Measurements from ENCODE around the gene CSNK2A3.
"Not testable (repeated sequence)": the region's sequence is repeated elsewhere in the genome, so short reads cannot be mapped to it uniquely, and the experiment has no call there.

CSNK2A3 gene

GRCh38 chr11:11380340-11380739, 27.3 kb upstream of the CSNK2A3 start:
- DNase-seq (ENCODE audit: low read depth in 2 of 3, low spot score in 2 of 3) = no peak

DNA sequence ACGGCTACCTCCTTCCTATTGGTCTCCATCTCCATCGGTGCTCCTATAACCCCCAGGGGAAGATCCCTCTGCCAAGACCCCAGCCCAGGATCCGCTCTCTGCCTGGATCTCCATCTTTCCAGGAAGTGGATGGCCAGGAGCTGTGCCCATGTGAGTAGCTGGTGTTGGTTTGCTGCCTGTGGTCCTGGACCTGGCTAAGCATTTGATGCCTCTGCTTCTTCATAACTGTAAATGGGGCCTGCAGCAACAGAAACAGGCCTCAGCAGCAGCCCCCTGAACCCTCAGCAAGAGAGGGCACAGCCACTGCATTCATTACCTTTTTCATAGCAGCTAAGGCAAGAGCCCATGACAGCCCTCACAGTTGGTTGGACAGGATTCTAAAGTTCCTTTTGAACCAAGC, 26.6 kb upstream of the CSNK2A3 start:
- no peak for DNase-seq (ENCODE audit: low read depth in 2 of 3, low spot score in 2 of 3)

DNA sequence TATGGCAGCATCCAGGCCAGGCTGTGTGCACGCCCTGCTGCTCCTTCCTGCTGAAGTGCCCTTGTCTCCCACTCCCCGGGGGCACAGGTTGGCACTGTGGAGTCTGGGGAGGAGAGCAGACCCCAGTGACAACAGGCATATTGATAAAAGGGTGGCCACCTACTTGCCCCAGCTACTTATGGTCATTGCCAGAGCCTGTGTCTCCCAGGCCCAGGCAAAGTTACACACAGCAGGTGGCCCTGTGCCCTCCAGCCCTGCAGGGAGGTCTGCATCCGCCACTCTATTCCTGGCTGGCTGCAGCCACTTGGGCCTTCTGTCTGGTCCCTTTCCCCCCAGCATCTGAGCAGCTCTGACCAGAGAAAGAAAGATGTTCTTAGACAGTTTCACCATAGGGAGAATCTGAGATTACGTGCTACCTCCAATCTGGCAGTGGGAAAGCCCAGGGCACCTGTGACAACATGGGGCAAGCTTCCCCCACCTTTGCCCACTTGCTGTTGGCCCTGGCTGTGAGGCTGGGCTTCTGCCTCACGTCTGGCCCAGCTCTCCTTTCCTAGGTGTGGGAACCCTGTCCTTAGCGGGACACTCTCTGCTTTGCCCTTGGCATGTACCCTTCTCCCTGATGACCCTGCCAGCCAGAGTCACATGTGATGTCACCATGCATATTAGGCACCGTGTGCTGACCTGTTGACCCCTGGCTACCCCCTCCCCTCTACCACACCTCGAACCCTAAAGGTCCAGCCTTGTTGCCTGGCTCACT, 25.3 kb upstream of the CSNK2A3 start:
- no peak for DNase-seq (ENCODE audit: low read depth in 2 of 3, low spot score in 2 of 3)

DNA sequence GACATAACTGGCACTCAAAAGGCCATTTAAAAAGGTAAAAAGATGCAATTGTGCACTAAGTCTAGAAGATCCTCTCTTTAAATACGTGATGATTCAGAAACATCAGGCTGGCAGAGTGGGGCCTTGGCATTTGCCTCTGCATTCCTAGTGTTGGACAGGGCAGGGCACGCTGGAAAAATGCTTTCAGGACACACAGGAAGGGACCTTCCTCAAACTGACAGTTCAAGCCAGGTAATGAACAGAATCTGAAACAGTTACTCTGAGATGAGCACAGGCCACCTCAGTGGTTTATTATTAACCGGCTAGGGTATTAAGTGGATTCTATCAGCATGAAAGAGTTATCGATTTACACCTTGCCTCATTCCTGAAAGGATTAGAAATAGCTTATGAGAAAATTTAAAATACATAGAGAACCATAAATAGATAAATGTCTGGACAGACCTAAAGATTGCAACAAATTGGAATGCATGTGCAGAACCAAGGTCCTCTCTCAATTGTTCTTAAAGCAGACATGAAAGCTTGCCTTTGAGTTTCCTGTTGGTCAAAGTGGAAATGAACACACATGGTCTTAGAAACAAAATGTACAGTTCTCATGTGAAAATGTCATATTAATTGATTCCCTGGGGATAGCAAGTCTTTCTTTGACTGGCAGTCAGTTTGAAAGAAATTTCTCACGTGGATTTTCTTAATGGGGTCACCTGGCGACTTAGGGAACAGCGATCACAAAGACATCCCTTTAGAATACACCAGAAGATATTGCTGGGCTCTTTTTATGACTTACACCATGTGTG, 21.5 kb upstream of the CSNK2A3 start:
- no peak for DNase-seq (ENCODE audit: low read depth in 2 of 3, low spot score in 2 of 3)

- no peak for DNase-seq (ENCODE audit: low read depth in 2 of 3, low spot score in 2 of 3)
Measured at GRCh38 chr11:11373934-11374333, 20.9 kb upstream of the CSNK2A3 start.

- no peak for DNase-seq (ENCODE audit: low read depth in 2 of 3, low spot score in 2 of 3)
Measured at GRCh38 chr11:11372461-11372860, 19.4 kb upstream of the CSNK2A3 start.

- no peak for DNase-seq (ENCODE audit: low read depth in 2 of 3, low spot score in 2 of 3)
Measured at GRCh38 chr11:11370962-11371303, 17.9 kb upstream of the CSNK2A3 start.

- no peak for DNase-seq (ENCODE audit: low read depth in 2 of 3, low spot score in 2 of 3)
Measured at GRCh38 chr11:11370255-11370961, 17.4 kb upstream of the CSNK2A3 start.

- DNase-seq (ENCODE audit: low read depth in 2 of 3, low spot score in 2 of 3) = no peak
Measured at GRCh38 chr11:11366793-11367192, 13.7 kb upstream of the CSNK2A3 start.

- no peak for DNase-seq (ENCODE audit: low read depth in 2 of 3, low spot score in 2 of 3)
Measured at GRCh38 chr11:11363674-11364073, 10.6 kb upstream of the CSNK2A3 start.

- no peak for DNase-seq (ENCODE audit: low read depth in 2 of 3, low spot score in 2 of 3)
Measured at GRCh38 chr11:11359611-11360010, 6.6 kb upstream of the CSNK2A3 start.

GRCh38 chr11:11356842-11357241, 3.8 kb upstream of the CSNK2A3 start:
- DNase-seq (ENCODE audit: low read depth in 2 of 3, low spot score in 2 of 3) = no peak

- not testable (repeated sequence) for DNase-seq (ENCODE audit: low read depth in 2 of 3, low spot score in 2 of 3)
Measured at GRCh38 chr11:11351851-11352250, 1.2 kb downstream of the CSNK2A3 start.

DNA sequence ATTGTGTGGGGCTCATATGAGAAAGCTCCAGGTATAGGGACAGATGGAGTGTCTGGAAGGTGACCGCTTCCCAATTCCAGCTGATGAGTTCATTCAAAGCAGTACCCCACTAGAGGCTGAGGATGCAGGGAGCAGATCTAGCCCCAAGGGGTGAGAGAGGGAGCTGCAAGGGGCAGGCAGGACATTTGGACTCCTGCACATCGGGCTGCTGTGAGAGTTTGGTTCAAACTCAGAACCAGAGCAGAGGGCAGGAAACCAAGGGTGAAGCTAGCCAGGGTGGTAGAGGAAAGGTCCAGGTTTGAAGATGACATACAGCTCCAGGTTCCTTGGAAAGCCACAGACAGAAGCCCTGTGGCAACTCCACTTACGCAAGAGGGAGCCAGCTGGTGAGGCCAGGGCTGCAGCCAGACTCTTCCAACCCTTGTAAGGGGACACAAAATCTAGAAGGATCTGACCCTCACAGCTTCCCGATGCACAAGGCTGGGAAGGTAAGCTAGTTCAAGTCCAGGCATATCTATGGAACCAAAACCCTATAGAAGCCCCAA, 1.9 kb downstream of the CSNK2A3 start:
- DNase-seq (ENCODE audit: low read depth in 2 of 3, low spot score in 2 of 3) = no peak

DNA sequence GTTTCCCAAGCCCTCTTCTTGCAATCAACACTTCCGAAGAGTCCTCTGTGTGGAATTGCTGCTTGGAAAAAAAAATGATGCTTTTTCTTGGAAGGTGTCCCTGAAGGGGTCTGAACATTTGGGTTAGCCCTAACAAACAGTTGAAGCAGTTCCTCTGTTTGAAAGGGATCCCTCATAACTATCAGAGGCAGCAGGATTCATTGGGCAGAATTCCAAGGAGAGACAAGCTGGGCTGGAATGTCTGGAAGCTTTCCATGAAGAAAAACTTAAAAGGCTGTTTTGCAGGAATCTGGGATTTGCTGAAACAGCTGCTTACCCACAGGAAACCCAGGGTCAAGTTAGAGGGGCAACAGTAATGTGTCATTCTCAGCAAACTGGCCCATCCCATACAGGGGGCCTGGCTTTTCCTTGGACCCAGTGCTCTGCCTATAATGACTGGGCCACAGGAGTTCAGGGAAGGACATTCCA, 3.1 kb downstream of the CSNK2A3 start:
- DNase-seq (ENCODE audit: low read depth in 2 of 3, low spot score in 2 of 3) = no peak

DNA sequence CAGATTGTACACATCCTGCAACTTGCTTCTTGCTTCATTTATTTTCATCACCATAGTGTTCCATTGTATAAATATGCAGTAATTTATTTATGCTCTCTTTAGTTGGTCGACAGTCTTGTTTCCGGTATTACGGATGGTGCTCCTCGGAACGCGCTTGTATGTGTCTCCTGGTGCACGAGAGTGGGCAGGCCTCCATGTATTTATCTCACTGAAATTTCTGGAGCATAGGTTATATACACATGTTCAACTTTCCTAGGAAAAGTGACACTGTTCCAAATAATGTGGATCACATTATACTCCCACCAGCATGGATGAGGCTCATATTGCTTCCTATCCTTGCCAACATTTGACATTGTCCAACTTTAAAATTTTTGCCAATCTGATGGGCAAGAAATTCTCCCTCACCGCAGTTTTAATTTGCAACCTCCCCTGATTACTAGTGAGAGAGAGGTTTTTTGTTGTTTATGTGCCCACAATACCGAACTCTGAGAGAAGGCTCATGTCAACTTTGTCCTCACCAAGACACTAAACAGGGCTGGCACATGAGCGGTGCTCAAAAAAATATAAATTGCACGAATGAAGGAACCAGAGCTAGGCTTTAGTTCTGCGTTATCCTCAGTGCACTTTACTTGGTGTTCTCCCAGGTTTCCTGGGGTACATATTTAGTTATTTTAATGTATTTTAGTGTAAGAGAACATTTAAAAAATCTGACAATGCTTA, 3.8 kb downstream of the CSNK2A3 start:
- DNase-seq (ENCODE audit: low read depth in 2 of 3, low spot score in 2 of 3) = no peak

GRCh38 chr11:11348303-11348702, 4.7 kb downstream of the CSNK2A3 start:
- DNase-seq (ENCODE audit: low read depth in 2 of 3, low spot score in 2 of 3) = no peak

GRCh38 chr11:11347592-11347991, 5.5 kb downstream of the CSNK2A3 start:
- DNase-seq (ENCODE audit: low read depth in 2 of 3, low spot score in 2 of 3) = no peak

DNA sequence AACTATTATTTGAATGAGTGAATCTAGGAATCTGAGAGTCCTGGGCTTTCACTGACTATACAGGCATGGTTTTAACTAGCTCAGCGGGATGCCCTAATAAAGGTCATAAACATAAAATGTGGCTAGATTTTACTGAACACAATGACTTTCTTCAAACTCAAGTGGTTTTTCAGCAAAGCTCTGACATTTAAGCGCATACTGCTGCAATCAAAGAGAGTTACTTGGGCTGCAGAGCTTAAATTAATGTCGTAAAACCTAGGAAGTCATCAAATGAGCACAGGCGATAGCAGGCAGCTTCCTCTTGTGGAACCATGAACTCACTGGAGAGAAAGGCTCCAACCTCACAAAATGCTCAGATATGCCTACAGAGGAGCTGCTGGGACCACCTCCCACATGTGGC, 6.7 kb downstream of the CSNK2A3 start:
- no peak for DNase-seq (ENCODE audit: low read depth in 2 of 3, low spot score in 2 of 3)

DNA sequence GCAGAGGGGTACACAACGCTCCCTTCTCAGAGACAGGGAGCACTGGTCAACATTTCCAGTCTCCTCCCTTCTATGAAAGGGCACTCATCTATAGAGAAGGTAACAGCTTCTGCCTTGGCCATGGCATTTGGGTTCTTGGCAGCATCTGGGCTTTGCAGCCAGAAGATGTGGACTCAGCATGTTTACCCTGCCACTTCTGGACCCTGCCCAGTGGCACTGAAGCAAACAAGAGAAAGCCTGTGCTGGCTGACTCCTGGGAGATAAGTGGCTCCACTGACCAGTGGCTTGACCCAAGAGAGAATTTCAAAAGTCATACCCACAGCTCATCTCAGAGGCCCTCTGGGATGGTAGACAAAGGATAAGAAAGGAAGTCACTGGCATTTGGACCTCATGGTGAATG, 8.0 kb downstream of the CSNK2A3 start:
- no peak for DNase-seq (ENCODE audit: low read depth in 2 of 3, low spot score in 2 of 3)

- DNase-seq (ENCODE audit: low read depth in 2 of 3, low spot score in 2 of 3) = no peak
Measured at GRCh38 chr11:11344045-11344444, 9.0 kb downstream of the CSNK2A3 start.

Data from activated CD8-positive, alpha-beta memory T cell treated with anti-CD3 and anti-CD28 coated beads for 48 hours (primary cell).